HG02571 (cell line): ENCODE results near the gene MUC3A.

Experiments used
- ATAC-seq: cut with Tn5 transposase; IDR thresholded peaks from one replicate; pipeline ENCODE4 v1.9.1; 2021; ENCODE audit warnings: mild to moderate bottlenecking, moderate library complexity; ENCODE audit not compliant: unreplicated experiment

Gene MUC3A

DNA sequence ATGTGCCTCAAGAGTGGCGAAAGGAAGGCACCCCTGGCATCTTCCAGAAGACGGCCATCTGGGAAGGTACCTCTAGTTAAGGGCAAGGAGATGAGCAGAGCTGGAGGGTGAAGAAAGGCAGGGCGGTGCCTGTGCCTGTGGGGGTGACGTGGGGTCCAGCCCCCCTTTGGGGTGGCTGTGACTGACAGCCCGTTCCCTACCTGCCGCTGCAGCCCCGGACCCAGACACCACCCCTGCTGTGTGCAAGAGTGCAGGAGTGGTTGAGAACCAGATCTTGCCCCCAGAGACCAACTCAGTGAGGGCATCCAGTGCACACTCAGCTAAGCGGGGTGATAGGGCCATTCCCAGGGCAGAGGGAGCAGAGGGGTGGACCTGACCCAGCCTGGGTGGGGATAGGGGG is 66.3 kb downstream of the MUC3A start:
- no peak for ATAC-seq

DNA sequence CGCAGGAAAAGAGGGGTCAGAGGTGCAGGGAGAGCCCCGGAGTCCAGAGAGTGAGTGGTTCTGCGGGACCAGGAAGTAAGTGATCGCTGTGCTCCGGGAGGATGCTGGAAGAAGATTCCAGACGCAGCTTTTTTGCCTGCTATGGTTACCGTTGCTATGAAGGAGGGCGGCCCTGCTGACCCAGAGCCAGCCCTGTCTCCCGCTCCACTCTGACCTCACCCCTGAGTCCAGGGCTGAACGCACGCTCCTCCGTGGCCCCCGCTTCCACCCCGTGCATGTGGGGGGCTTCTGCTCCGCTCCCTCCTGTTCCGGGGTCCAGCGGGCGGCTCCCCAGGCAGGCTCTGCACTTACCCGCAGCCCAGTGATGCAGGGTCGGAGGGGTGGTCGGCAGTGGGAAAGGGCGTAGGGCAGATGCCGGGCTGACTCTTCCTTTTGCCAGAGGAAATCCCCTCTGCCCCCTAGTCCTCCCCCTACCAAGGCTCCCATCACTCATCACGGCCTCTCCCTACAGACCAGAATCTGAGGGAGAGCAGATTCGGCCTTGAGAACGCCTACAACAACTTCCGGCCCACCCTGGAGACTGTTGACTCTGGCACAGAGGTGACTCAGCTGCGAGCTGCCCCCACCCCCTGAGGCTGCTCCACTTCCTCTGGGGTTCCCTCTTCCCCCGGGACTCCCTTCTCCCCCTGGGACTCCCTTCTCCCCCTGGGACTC is 67.9 kb downstream of the MUC3A start:
- ATAC-seq, result peak; percentile 72
